LoVo (cell line): Measurements from ENCODE around the gene SMIM23.

Experiments used
- DNase-seq: peaks from one replicate; pipeline ENCODE4 v3.0.0-alpha.2; 2016; ENCODE audit warnings: low spot score

SMIM23 gene

DNA sequence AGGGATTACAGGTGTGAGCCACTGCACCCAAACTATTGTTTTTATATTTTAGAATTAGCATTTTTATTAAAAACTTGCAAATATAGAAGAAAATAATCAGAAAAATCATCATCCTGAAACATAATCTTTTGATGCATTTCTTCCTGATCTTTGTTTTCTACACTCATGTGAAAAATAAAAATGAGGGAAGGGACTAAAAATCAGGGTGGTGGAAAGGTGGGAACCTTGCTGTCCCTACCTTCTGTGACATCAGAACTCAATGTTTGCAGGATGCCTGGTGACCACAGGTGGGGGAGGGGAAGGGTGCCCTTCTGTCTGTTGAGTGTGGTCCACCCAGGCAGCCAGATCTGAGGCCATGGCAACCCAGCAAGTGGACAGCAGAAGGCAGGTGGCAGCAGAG is at the start of gene SMIM23:
Gene SMIM23 (plus strand): TSS at position 301 of the 400 bp plus-strand sequence. CDS start 55 bp downstream, at position 356.
- no peak for DNase-seq

DNA sequence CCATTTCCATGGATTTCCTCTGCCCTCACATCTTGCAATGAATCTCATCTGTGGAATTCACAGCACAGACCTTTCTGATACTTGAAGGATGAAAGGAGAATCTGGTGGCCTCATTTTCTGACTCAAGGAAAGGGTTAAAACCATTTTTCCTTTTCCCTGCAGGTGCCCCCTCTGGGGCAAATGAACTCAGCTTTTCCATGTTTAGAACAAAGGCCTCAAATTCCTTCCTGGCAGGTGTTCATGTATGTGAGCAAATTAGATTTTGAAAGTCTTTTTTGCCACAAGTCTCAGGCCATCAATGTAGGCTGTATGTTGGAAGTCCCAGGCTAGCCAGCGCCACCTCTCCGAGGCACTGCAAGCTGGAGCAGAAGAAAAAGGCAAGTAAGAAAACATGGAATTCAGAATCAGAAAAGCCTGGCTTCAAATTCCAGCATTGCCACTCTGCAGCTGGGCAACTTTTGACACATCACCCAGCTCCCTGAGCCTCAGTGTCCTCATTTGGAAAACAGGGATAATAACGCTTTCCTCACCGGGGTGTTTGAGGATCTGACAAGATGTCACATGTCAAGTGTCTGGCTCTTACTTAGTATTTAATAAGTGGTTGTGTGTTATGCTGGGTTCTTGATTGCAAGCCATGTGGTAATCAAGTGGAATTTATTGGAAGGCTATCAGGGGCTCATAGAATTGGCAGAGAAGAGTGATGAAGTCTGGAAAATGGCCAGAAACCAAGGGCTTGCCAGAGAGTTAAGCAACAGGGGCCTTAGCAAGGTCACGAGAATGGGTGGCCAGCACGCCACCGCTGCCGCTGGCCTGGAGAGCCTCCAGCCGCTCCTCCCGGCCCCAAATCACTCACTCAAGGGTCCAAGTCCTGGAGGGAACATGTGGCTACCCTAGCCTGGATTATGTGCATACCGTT is 48.4 kb upstream of the SMIM23 start:
- DNase-seq, result no peak

DNA sequence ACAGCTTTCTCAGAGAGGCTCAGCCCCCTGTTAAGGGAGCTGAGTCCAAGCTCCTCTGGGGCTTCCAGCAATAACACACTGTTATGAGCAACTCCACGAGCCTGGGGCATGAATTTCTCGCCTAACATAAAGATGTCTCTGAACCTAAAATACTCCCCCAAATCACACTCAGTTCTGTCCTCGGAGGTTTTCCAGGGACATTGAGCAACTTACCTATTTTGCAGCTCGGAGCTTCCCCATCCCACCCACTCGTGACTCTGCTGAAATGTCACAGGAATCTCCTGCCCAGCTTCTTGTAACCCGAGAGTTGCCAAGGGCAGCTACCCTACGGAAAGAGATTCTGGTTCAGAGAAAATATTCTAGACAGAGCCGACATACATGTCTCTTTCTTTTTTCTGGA is 47.1 kb upstream of the SMIM23 start:
- no peak for DNase-seq

DNA sequence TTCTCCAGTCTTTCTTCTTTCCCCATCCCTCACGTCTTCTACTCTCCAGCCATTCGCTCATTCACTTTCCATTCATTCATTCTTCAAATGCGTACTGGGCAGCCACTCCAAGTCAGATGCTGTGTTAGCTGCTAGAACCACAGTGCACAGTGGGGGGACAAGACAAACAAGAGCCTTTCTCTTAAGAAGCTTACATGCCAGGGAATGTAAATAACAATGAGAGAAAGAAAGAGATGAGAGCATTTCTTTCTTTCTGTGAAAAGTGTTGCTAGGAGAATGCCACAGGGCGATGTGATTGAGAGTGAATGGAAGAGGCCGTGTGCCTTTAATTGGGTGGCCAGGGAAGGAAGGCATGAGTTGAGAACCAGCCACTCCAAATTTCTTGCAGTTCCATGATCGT is 46.3 kb upstream of the SMIM23 start:
- DNase-seq, result no peak

GRCh38 chr5:171743436-171744076 is 42.1 kb upstream of the SMIM23 start:
- no peak for DNase-seq

DNA sequence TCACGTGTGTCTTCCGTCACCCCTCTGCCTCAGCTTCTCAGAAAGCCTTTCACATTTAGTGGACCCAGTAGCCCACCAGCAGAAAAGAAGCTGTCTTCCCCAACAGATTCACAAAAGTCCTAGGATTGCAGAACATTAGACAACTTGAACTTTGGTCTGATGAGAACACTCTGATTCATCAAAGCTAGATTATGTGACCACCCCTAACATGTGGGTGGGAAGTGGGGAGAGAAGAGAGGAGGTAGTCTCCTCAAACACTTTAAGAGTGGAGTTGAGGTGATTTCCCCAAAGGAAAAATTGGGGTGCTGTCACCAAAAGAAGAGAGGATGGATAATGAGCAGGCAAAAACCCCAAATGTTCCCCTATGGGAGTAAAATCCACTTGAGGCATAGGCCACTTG is 41.4 kb upstream of the SMIM23 start:
- DNase-seq, result no peak

GRCh38 chr5:171744882-171745281 is 40.7 kb upstream of the SMIM23 start:
- DNase-seq, result no peak

DNA sequence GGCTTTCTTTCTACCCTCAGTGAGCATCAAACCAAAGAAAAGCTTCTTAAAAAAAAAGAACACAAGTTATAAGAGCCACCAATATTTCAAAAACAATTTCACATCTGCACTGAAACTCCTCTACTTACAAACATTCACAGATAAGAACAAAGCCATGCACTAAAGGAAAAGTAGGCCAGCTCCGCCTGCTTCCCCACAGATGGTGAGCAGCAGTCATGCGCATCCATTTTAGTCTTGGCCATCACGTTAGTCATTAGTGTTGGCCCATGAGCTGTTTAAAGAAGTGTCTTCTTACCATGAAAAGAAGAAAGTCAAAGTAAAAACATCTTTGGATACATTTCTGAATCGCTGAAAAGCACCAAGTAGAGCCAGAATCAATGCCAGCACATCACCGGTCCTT is 40.0 kb upstream of the SMIM23 start:
- DNase-seq, result no peak

GRCh38 chr5:171747061-171747859 is 38.4 kb upstream of the SMIM23 start:
- DNase-seq, result no peak

DNA sequence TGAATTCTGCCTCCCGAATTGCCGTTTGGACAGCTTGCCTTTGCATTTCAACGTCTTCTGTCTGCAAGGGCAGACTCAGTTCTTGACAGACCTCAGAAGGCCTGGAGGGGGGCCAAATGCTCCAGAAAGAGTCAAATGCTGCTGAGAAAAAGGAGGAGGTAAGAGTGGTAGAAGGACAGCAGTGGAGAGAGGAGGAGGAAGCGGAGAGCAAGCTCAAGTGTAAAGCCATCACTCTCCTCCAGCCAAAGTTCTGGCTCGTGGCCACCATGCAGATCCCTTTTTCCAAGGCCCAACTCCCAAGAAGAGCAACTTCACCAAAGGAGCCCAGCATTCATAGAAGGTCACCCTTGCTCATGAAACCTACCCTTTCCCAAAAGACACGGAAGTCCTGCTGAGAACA is 36.9 kb upstream of the SMIM23 start:
- no peak for DNase-seq

DNA sequence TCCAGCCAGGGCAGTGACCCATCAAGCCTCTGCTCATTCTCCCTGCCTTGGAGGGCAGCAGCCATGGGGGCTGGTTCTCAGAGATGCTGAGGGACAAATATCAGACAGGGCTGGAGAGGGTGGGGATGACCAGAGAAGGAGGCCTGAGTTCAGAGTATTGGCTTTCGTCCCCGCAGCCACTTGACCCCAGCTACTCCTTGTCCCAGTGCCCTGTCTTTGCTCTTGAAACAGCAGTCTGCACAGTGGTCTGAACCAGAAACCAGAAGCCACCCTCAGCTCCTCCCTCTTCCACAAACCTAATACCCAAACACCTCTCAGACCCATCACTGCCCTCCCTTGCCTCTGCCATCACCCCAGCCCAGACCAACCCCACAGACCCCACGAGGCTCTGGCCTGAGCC is 36.3 kb upstream of the SMIM23 start:
- DNase-seq, result no peak

GRCh38 chr5:171750311-171750788 is 35.3 kb upstream of the SMIM23 start:
- DNase-seq, result no peak

GRCh38 chr5:171755354-171755821 is 30.2 kb upstream of the SMIM23 start:
- no peak for DNase-seq

GRCh38 chr5:171757853-171758535 is 27.6 kb upstream of the SMIM23 start:
- peak; percentile 79 for DNase-seq

DNA sequence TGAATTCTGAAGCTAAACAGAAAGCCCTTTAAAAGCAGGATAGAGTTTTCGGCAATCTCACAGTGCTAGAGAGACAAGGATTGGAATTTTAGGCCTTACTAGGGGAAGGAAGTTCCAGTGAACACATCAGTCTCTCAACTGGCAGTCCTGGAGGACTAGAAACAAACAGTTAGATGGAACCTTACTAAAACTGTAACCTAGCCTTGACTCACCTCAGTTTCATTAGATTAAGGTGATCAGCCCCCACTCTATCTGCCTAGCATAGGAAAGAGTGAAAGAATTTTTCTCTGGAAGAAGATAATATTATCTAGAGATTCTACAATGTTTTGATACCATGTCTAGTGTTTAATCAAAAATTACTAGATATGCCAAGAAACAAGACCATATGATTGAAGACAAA is 25.8 kb upstream of the SMIM23 start:
- no peak for DNase-seq

GRCh38 chr5:171762021-171762608 is 23.5 kb upstream of the SMIM23 start:
- DNase-seq, result no peak

- DNase-seq, result no peak
Measured at GRCh38 chr5:171762903-171763302, 22.7 kb upstream of the SMIM23 start.

DNA sequence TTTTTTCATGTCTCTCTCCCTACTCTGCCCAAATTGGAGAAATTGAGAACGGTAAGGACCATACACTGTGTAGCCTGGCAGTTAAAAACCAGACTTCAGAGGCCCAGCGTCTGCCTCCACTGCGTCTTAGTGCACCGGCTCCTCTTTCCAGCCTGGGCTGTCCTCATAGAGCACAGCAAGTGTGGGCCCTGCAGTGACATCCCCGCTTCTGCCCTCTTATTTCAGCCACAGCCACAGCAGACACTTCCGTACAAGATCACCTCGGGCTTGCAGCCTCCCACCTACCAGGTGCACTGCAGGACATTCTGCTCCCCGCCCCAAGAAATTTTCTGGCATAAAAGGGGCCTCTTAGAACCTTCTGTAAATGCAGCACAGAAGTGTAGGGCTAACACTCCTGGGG is 21.4 kb upstream of the SMIM23 start:
- no peak for DNase-seq

DNA sequence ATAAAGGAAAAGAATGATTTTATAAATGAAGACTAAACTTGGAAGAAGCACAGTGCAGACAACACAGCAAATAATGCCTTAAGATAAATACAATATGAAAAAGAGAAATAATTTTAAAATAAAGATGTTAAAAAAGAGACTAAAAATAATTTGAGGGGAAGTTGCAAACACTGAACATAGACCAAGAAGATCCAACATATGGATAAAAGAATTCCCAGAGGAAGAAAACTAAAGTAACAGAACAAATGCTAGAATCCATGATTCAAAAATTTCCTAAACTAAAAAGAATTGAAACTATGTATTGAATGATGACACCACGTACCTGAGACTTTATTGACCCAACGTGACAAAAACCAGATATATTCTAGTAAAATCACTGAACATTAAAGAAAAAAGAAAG is 18.7 kb upstream of the SMIM23 start:
- DNase-seq, result no peak

- no peak for DNase-seq
Measured at GRCh38 chr5:171770153-171770552, 15.5 kb upstream of the SMIM23 start.

DNA sequence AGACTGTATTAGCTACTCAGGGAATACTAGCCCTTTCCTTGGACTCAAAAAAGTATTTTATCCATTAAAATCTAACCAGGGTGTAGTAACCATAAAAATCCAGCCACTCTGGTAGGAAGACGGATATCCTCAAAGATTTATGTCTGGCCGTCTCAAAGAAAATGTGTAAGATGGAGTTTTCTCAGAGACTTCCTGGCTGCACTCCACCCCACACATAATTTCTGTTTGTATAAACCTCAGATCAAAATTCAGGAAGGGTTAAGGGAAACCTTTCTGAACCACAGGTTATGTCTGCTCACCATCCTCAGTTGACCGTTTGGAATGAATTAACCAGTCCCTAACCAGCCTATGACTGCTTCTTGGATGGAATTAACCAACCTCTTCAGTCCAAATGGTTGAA is 13.8 kb upstream of the SMIM23 start:
- no peak for DNase-seq
